RCC 7860 (cell line): ENCODE measurements around the gene PCBP3.
"Not testable (repeated sequence)": the region's sequence is repeated elsewhere in the genome, so short reads cannot be mapped to it uniquely, and the experiment has no call there.

Experiments
- DNase-seq: peaks from one replicate; pipeline ENCODE4 v3.0.0-alpha.2; 2015; ENCODE audit warnings: low spot score
- FAIRE-seq: peaks from 2 replicates; lab custom pipeline; 2012; peaks lifted over from hg19 to GRCh38; lab: Jason Lieb, UNC

The PCBP3 gene

GRCh38 chr21:45643021-45643980, at the start of gene PCBP3:
Gene PCBP3 (plus strand): TSS chr21:45643725. CDS start chr21:45850086, 206,361 bp downstream.
- FAIRE-seq (no peak), DNase-seq (no peak)

- DNase-seq = no peak
- FAIRE-seq = no peak
These were observed 48.6 kb upstream of the PCBP3 start for GRCh38 chr21:45594721-45595489.

DNA sequence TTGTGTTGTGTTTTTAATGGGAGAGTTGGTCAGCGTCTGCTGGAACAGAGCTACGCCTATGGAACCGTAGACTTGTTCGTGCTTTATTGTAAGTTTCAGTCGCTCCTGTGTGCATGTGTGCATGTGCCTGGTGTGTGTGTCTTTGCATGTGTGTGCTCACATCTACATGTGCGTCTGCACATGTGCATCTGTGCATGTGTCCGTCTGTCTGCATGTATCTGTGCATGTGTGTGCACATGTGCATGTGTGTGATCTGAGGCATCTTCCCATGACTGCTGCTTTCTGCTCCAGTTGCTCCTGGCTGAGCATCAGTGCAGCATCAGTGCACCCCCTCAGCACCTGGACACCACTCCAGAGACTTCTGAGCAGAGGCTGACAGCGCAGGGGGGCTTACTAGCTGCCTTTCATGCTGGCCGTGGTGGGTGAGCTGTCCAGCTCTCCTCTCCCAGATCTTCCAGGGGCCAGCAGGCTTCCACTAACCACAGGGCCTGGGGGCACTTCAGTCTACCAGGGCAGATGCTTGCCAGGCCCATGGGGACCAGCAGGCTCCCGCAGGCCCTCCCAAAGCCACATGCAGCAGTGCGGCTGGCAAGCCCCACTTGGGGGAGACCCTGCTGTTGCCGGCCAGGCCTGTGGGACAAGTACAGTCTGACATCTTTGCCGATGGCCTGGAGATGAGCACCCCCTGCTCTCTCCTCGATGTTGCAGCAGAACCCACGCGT, 47.8 kb upstream of the PCBP3 start:
- DNase-seq (no peak), FAIRE-seq (no peak)

- peak; percentile 48 for DNase-seq
- no peak for FAIRE-seq
These were observed 46.7 kb upstream of the PCBP3 start for GRCh38 chr21:45596704-45597318.

GRCh38 chr21:45598109-45598508, 45.4 kb upstream of the PCBP3 start:
- DNase-seq (no peak), FAIRE-seq (no peak)

DNA sequence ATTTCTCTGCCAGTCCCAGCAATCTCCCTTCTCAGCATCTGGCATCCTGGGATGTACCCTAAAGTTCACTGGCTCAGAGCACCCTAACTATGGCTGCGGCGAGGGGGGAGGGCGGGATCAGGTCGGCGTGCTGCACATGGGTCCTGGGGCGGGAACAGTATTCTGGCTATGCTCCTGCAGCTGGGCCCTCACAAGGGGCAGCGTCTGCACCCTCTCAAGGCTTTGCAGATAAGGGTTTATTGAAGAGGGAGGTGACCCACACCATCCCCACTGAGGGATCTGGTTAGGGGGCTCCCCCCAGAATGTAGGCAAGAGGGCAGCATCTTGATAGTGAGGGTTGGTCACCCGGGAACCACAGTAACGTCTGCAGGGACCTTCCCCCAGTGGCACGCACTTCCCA, 44.9 kb upstream of the PCBP3 start:
- FAIRE-seq (no peak), DNase-seq (no peak)

DNA sequence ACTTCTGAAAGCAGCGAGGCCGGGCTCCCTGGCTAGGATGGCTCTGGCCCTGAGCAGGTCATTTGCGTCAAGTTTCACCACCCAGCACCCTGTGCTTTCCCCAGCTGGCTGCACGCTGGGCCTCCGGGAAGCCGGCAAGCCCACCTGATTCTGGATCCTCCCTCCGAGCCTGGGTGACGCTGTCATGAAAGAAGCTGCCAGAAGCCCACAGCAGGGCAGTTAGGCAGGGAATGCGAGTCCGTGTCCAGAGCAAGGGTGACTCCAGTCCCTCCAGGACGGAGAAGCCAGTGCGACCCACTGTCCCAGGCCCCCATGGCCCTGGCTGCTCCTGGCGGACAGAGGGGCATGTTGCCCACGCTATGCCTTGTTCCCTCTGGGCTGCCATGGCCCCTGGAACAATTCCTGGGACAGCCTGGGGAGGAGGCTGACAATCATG, 44.4 kb upstream of the PCBP3 start:
- FAIRE-seq = no peak
- no peak for DNase-seq

DNA sequence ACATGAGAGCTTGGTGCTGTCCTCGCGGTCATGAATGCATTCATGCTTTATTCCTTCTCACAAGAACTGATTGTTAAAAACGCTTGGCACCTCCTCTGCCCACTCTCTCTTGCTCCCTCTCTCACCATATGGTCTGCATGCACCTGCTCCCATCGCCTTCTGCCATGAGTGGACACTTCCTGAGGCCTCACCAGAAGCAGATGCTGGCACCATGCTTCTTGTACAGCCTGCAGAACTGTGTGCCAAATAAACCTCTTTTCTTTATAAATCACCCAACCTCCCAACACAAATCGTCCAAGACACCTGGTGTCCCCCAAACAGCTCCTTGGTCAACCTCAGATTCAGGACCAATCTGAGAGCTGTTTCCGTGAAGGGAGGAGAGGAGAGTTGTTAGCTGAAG, 43.3 kb upstream of the PCBP3 start:
- no peak for DNase-seq
- FAIRE-seq = no peak

DNA sequence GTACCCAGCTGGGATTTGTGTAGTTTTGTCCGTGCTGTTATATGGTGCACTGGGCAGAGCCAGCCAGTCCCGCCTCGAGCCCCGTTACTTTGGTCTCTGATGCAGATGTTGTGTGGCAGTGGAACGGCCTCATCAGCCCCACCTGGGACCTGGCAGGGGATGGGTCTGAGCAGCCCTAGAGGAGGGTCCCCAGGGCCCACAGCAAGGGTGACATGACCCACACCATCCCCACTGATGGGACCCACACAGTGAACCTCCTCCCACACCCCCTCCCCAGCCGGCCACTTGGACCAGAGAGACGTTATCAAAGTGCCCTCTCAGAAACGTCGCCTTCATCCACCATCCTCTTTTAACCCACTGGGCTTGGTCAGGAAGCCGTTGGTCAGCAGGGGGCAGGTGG, 42.0 kb upstream of the PCBP3 start:
- FAIRE-seq (no peak), DNase-seq (no peak)

DNA sequence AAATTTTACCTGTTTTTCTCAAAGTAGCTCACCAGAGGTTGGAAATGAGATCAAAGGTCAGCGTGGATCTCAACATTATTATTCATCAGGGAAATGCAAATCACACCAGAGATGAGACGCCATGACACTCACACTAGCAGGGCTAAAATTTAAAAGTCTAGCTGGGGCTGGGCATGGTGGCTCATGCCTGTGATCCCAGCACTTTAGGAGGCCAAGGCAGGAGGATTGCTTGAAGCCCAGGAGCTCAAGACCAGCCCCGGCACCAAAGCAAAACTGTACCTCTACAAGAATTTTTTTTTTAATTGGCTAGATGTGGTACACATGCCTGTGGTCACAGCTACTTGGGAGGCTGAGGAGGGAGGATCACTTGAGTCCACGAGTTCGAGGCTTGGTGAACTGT, 41.4 kb upstream of the PCBP3 start:
- no peak for DNase-seq

GRCh38 chr21:45603481-45603880, 40.0 kb upstream of the PCBP3 start:
- FAIRE-seq (no peak), DNase-seq (no peak)

More for the DNA sequence above, 41.4 kb upstream of the PCBP3 start:
- FAIRE-seq = no peak

DNA sequence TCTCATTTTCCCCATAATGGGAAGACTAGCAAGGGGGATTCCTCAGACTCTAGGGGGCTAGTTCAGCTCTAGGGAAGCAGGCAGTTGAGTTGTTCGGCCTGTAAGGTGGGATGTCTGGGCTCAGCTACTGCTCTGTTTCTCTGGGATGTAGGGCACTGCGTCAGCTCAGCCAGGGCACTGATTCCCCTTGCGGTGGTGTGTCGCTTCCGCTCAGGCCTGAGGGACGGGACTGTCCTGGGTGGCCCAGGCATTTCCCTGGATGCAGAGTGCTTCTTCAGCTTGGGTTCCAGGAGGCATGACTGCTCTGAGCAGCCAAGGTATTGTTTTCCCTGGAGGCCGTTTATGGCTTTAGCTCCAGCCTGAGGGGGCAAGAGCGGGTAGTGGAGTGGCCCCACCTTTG, 38.8 kb upstream of the PCBP3 start:
- not testable (repeated sequence) for DNase-seq, FAIRE-seq

DNA sequence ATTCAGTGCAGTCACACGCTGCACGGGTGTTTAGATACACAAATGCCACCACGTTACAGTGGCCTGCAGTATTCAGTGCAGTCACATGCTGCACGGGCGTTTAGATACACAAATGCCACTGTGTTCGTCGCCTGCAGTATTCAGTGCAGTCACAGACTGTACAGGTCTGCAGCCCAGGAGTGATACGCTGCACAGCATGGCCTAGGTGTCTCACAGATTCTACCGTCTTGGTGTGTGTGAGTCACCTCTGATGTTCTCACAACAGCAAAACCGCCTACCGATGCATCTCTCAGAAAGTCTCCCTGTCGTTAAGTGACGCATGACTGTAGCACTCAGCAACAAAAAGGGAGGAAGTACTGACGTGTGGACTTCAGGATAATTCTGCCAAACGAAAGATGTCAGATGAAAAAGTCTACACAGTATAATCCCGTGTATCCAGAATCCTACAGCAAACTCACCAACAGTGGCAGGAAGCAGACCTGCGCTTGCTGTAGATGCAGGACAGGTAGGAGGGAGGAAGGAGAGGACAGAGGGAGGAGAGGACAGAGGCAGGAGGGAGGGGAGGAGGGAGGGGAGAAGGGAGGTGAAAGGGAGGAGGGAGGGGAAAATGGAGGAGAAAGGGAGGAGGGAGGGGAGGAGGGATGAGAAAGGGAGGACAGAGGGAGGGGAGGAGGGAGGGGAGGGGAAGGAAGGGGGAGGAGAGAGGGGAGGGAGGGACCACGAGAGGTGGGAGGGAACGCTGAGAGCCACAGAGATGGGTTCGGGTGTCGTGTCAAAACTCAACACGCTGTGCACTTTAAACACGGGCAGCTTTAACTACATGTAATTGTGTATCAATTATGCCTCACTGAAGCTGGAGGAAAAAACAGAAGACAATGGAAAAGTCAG, 36.3 kb upstream of the PCBP3 start:
- no peak for FAIRE-seq
- peak; percentile 43 for DNase-seq

DNA sequence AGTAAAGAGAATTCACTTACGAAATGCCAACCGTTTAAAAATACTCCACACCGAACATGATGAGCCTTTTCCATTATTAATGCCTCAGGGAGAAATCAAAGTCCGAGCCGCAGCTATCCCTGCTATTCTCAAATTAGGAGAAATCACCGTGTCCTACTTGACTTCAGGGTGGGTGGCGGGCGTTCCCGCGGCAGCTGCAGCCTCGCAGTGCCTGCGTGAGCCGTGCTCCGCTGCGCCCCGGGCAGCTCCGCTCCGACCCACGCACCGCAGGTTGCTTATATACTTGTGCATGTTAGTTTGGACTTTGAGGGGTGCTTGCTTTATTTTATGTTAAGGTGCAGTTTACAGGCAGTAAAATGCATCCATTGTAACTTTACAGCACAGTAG, 35.6 kb upstream of the PCBP3 start:
- DNase-seq (no peak), FAIRE-seq (no peak)

GRCh38 chr21:45608747-45609470, 34.6 kb upstream of the PCBP3 start:
- not testable (repeated sequence) for FAIRE-seq, DNase-seq

- DNase-seq, FAIRE-seq: not testable (repeated sequence)
These were observed 33.9 kb upstream of the PCBP3 start for GRCh38 chr21:45609616-45610015.

GRCh38 chr21:45611296-45611695, 32.2 kb upstream of the PCBP3 start:
- no peak for DNase-seq
- no peak for FAIRE-seq

DNA sequence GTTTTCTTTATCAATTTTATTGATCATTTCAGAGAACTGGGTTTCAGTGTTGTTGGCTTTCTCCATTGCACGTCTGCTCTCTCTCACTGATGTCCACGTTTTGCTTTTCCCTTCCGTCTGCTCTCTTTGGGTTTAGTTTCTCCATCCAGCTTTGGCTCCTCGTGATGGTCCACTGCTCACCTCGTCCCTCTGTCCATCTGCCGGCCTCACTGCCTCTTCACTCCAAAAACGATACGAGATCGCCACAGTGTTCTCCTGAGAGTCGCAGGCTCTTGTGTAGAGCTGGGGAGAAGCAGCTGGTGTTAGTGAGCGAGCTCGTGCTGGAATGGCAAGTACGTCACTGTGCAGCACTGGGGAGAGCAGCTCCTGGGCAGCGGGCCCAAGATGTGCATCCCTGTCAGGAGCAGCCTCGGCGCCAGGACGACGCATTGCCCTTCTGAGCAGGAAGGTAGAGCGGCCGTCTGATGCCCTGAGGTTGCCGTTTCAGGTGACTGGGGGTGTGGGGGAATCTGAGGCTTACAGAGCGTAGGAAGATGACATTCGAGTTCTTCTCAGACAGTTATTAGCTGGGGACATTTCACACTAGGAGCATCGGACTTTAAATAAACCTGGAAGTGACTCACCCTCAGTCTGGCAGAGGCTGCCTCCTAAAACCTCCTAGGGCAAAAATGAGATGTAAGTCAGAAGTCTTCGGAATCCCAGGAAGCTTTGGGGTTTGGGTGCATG, 31.4 kb upstream of the PCBP3 start:
- FAIRE-seq = no peak
- DNase-seq = no peak
